ENCODE data around the gene RPS6KA5.

GRCh38 chr14:90820958-90821357 is 239.5 kb downstream of the RPS6KA5 start:
- TF ChIP-seq EZH2 (IDR thresholded peaks at IDR 0.05; ENCODE audit: insufficient read depth, low read length): no peak
- TF ChIP-seq, protein P1, sequence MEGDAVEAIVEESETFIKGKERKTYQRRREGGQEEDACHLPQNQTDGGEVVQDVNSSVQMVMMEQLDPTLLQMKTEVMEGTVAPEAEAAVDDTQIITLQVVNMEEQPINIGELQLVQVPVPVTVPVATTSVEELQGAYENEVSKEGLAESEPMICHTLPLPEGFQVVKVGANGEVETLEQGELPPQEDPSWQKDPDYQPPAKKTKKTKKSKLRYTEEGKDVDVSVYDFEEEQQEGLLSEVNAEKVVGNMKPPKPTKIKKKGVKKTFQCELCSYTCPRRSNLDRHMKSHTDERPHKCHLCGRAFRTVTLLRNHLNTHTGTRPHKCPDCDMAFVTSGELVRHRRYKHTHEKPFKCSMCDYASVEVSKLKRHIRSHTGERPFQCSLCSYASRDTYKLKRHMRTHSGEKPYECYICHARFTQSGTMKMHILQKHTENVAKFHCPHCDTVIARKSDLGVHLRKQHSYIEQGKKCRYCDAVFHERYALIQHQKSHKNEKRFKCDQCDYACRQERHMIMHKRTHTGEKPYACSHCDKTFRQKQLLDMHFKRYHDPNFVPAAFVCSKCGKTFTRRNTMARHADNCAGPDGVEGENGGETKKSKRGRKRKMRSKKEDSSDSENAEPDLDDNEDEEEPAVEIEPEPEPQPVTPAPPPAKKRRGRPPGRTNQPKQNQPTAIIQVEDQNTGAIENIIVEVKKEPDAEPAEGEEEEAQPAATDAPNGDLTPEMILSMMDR (IDR thresholded peaks at IDR 0.05; ENCODE audit: insufficient read depth, low read depth, low read length): no peak

All from astrocyte (in vitro differentiated cells and primary cell).